HUES64 (cell line): ENCODE measurements around the gene RPL22L1. TPM values are rescaled to one million over a fixed set of nuclear protein-coding genes. Genes with fewer than 3 reads are reported as not detected.

Experiments used
- H3K27ac ChIP-seq: 2 replicates; pipeline ENCODE4 v1.7.0; 2013; ENCODE audit warnings: low read depth, low read length, inconsistent platforms
- H3K27me3 ChIP-seq: 2 replicates; pipeline ENCODE4 v1.6.1; 2013; ENCODE audit warnings: mild to moderate bottlenecking, low read length; ENCODE audit not compliant: insufficient read depth
- H3K36me3 ChIP-seq: 2 replicates; pipeline ENCODE4 v1.6.1; 2013; ENCODE audit warnings: mild to moderate bottlenecking, low read length; ENCODE audit not compliant: insufficient read depth
- H3K4me1 ChIP-seq: 2 replicates; pipeline ENCODE4 v1.6.1; 2013; ENCODE audit warnings: mild to moderate bottlenecking, low read length, moderate library complexity; ENCODE audit not compliant: insufficient read depth
- H3K4me3 ChIP-seq: 2 replicates; pipeline ENCODE4 v1.5.1; 2013; ENCODE audit warnings: mild to moderate bottlenecking, low read length, moderate library complexity
- H3K9ac ChIP-seq: 2 replicates; pipeline ENCODE4 v1.6.1; 2013; ENCODE audit warnings: mild to moderate bottlenecking, low read depth, low read length
- H3K9me3 ChIP-seq: 2 replicates; pipeline ENCODE4 v1.6.1; 2013; ENCODE audit warnings: low read depth, low read length; ENCODE audit not compliant: insufficient read depth
- WGBS: fragments of 150-250, 120-280 bp; methylation state at CpG from one replicate; pipeline ENCODE4 v1.1.7; 2013; ENCODE audit warnings: missing lambda C conversion rate; 5-methylcytosine and 5-hydroxymethylcytosine counted together
- polyA plus RNA-seq, 2 experiments: library from polyadenylated mRNA; stranded (reverse); fragments of 50-300 nt; gene quantifications; one replicate each; pipeline ENCODE4 v1.2.3, GENCODE V29; 2013

Gene RPL22L1
- 238 TPM for polyA plus RNA-seq (2013, experiment 1 of 2)
- polyA plus RNA-seq (2013, experiment 2 of 2), result 241 TPM

- Histone ChIP-seq H3K4me1 (0 out of 2 replicates have a peak, but pooled peaks cover 3% of the 10 kb centered on the region), H3K9ac (peak within 1 kb of the TSS; percentile 97), H3K9me3 (no peaks in the 10 kb centered on the region), H3K27me3 (no peaks in the 10 kb centered on the region), H3K36me3 (peaks cover 41% of the 10 kb centered on the region), H3K4me3 (peak within 1 kb of the TSS; percentile 76), H3K27ac (peak within 1 kb of the TSS; percentile 88)
- WGBS, result under 1% methylated on average over 59 of the region's 59 CpGs
Observed at GRCh38 chr3:170869645-170870593, at the start of gene RPL22L1. TSS of gene RPL22L1 (minus strand) at chr3:170870195. CDS start at chr3:170870167, 28 bp downstream.

DNA sequence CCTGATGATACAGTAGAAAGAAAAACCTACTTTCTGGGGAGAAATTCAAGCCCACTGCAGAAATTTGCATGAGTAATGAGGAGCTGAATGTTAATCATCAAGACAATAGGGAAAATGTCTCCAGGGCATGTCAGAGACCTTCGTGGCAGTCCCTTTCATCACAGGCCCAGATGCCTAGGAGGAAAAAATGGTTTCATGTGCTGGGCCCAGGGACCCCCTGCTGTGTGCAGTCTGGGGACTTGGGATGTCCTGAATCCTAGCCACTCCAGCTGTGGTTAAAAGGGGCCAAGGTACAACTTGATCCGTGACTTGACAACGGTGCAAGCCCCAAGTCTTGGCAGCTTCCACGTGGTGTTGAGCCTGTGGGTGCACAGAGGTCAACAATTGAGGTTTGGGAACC is 48.7 kb upstream of the RPL22L1 start:
- Histone ChIP-seq H3K27ac (no peak overlapping the region), H3K36me3 (no peaks in the 10 kb centered on the region), H3K4me3 (no peak overlapping the region), H3K27me3 (no peaks in the 10 kb centered on the region), H3K4me1 (peaks cover 6% of the 10 kb centered on the region; the same call in 1 of the 2 replicates), H3K9ac (no peak overlapping the region), H3K9me3 (peaks cover 42% of the 10 kb centered on the region)
- 80% methylated on average over 4 of the region's 4 CpGs for WGBS

DNA sequence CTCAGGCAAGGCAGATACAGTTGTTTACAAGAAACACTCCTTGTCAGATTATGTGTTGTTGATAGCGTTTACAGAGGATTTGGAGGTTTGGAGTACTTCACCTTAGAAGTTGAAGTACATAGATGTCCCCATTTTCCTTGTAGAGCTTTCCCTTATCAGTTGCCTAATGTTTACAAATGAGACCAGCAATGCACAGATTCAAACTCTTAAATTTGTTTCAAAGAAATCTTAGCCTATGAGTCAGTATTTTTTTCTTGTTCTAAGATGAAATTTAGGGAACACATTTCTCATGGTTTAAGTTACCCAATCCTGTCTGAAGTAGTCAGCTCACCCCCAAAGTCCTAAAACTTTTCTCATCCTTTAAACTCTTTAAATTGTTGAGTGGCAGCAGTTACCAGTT is 44.7 kb upstream of the RPL22L1 start:
- H3K27me3 ChIP-seq, result no peaks in the 10 kb centered on the region
- no peak overlapping the region for H3K4me3 ChIP-seq
- WGBS, result 77% methylated on average over 1 of the region's 1 CpG
- H3K9ac ChIP-seq, result no peak overlapping the region
- peaks cover 7% of the 10 kb centered on the region; the same call in 1 of the 2 replicates for H3K4me1 ChIP-seq
- H3K36me3 ChIP-seq, result no peaks in the 10 kb centered on the region
- peaks cover 35% of the 10 kb centered on the region for H3K9me3 ChIP-seq
- no peak overlapping the region for H3K27ac ChIP-seq

- H3K9me3 ChIP-seq, result peaks cover 39% of the 10 kb centered on the region
- H3K36me3 ChIP-seq, result no peaks in the 10 kb centered on the region
- H3K4me3 ChIP-seq, result no peak overlapping the region
- no peak overlapping the region for H3K27ac ChIP-seq
- 98% methylated on average over 4 of the region's 5 CpGs for WGBS
- H3K4me1 ChIP-seq, result peaks cover 7% of the 10 kb centered on the region; the same call in 1 of the 2 replicates
- H3K27me3 ChIP-seq, result peaks cover 3% of the 10 kb centered on the region
- H3K9ac ChIP-seq, result no peak overlapping the region
Observed at GRCh38 chr3:170914212-170914611, 44.2 kb upstream of the RPL22L1 start.

GRCh38 chr3:170911051-170911450 is 41.1 kb upstream of the RPL22L1 start:
- WGBS, result 93% methylated on average over 3 of the region's 3 CpGs
- Histone ChIP-seq H3K36me3 (no peaks in the 10 kb centered on the region), H3K9me3 (peaks cover 21% of the 10 kb centered on the region), H3K27me3 (peaks cover 32% of the 10 kb centered on the region), H3K4me1 (peaks cover 7% of the 10 kb centered on the region; the same call in 1 of the 2 replicates), H3K27ac (no peak overlapping the region), H3K9ac (no peak overlapping the region), H3K4me3 (no peak overlapping the region)

GRCh38 chr3:170910542-170910941 is 40.5 kb upstream of the RPL22L1 start:
- Histone ChIP-seq H3K27me3 (peaks cover 32% of the 10 kb centered on the region), H3K9me3 (peaks cover 19% of the 10 kb centered on the region), H3K4me1 (peaks cover 7% of the 10 kb centered on the region; the same call in 1 of the 2 replicates), H3K27ac (no peak overlapping the region), H3K36me3 (no peaks in the 10 kb centered on the region), H3K4me3 (no peak overlapping the region), H3K9ac (no peak overlapping the region)

GRCh38 chr3:170909129-170909903 is 39.3 kb upstream of the RPL22L1 start:
- no peak overlapping the region for H3K4me3 ChIP-seq
- peaks cover 18% of the 10 kb centered on the region for H3K9me3 ChIP-seq
- no peak overlapping the region for H3K9ac ChIP-seq
- peaks cover 32% of the 10 kb centered on the region for H3K27me3 ChIP-seq
- 98% methylated on average over 14 of the region's 17 CpGs for WGBS
- 0 out of 2 replicates have a peak, but pooled peaks cover 7% of the 10 kb centered on the region for H3K4me1 ChIP-seq
- H3K27ac ChIP-seq, result no peak overlapping the region
- H3K36me3 ChIP-seq, result no peaks in the 10 kb centered on the region

- Histone ChIP-seq H3K9me3 (peaks cover 18% of the 10 kb centered on the region), H3K36me3 (no peaks in the 10 kb centered on the region), H3K27ac (no peak within 1 kb of the TSS), H3K9ac (peak within 1 kb of the TSS; percentile 69; the same call in 1 of the 2 replicates), H3K4me1 (no peaks in the 10 kb centered on the region), H3K27me3 (peaks cover 32% of the 10 kb centered on the region), H3K4me3 (peak within 1 kb of the TSS; percentile 65)
- WGBS, result 20% methylated on average over 73 of the region's 73 CpGs
Observed at GRCh38 chr3:170908235-170909116, 38.5 kb upstream of the RPL22L1 start, which contains the start of gene EIF5A2. TSS of gene EIF5A2 (minus strand) at chr3:170908637. CDS start at chr3:170907806, 831 bp downstream.

DNA sequence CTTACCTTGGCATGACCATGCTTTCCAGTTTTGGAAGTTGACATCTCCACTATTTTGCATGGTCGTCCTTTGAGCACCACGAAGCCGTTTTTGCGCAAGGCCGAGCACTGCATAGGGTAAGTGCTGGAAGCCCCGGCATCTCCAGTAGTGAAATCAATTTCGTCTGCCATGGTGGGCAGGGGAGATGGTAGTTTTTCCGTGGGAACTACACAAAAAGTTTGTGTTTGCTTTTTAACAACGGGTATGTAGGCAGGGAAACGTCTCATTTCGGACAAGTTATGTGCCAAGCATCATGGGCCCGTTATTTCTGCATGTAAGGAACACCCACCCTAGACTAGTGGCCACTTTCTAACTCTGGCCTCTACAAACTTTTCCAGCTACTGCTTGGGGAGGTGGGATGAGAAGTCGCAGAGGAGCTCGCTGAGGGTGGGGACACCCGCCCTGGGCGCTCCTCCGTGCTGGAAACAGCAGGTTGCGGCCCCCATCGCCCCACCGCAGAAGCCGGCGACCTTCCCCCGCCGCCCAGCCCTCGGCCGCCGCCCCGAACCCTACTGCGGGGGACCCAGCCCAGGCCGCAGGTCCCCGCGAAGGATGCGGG is 37.7 kb upstream of the RPL22L1 start:
- peak overlapping the region; percentile 69; the same call in 1 of the 2 replicates for H3K9ac ChIP-seq
- peak overlapping the region; percentile 65 for H3K4me3 ChIP-seq
- H3K9me3 ChIP-seq, result peaks cover 18% of the 10 kb centered on the region
- no peaks in the 10 kb centered on the region for H3K36me3 ChIP-seq
- H3K27ac ChIP-seq, result no peak overlapping the region
- peaks cover 32% of the 10 kb centered on the region for H3K27me3 ChIP-seq
- H3K4me1 ChIP-seq, result no peaks in the 10 kb centered on the region
- 3% methylated on average over 33 of the region's 33 CpGs for WGBS

DNA sequence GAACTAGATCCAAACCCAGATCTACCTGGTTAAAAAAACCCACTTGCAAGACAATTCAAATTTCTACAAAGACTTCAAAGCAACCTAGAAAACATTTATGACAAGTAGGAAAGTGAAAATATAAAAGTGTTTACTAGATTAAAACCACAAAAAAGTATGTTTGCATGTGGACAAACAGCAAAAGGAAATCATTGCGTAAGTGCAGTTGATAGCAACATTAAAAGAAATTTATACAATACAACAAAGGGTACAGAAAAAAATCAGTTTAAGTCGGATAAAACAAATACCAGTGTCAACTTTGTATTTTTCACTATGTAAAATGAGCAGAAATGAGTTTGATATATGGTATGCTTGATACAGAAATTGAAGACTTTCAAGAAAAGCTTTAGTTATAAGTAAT is 35.9 kb upstream of the RPL22L1 start:
- H3K4me1 ChIP-seq, result no peaks in the 10 kb centered on the region
- peaks cover 32% of the 10 kb centered on the region for H3K27me3 ChIP-seq
- WGBS, result 100% methylated on average over 2 of the region's 2 CpGs
- H3K9ac ChIP-seq, result no peak overlapping the region
- H3K9me3 ChIP-seq, result peaks cover 16% of the 10 kb centered on the region
- no peak overlapping the region for H3K27ac ChIP-seq
- H3K4me3 ChIP-seq, result no peak overlapping the region
- H3K36me3 ChIP-seq, result no peaks in the 10 kb centered on the region
